GM15510 (cell line): ENCODE measurements around the gene ATP5ME.

Experiments used
- POLR2A ChIP-seq: IDR thresholded peaks from 3 replicates; pipeline ENCODE4 v1.6.1; 2011; ENCODE audit warnings: borderline replicate concordance; ENCODE audit not compliant: insufficient read length; ENCODE audit errors: extremely low read depth

Gene ATP5ME

GRCh38 chr4:629915-630641, 44.0 kb downstream of the ATP5ME start:
- TF ChIP-seq POLR2A: no peak

DNA sequence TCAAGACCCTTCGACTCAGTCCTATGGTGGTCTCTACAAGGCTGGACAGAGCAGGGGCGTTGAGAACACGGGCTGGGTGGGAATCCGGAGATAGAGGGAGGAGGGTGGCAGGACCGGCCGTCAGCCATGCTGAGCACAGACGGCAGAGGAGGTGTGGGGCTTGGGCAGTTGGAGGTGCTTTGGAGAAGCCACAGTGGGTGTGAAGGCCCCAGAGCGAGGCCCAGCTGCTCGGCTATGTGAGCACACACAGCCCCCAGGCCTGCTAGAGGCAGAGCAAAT, 44.5 kb downstream of the ATP5ME start:
- no peak for TF ChIP-seq POLR2A

DNA sequence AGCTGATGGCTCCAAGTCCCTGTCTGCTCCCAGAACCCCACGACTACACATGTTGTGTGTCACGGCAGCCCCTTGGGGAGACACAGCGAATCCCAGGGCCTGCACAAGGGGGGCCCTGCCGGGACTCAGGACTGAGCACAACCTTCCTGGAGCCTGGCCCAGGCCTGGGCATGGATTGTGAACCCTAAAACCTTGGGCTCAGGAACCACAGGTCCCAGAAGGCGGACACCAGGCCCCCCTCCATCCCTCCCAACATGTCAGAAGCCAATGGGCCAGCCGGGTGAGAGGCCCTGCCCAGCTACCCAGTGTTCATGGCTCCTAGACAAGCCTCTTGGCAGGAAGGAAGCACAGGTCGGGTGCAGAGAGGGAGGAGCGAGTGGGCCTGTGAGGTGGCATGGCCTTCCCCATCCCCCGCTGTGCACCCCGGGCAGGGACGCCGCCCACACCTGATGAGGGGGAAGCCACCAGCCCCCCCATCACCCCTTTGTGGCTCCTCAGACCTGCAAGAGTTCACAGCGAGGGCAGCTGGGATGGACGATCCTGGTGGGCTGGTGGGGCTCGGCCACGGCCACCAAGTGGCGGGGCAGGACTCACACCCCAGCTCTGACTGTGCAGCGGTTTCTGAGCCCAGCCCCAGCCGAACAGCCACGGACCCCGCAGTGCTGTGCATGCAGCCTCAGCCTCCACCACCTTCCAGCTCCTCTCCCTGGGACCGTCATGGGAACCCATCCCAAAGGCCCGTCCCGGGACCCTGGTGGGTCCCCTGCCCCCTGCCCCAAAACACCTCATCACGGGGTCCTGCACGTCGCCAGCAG, 45.0 kb downstream of the ATP5ME start:
- no peak for TF ChIP-seq POLR2A

DNA sequence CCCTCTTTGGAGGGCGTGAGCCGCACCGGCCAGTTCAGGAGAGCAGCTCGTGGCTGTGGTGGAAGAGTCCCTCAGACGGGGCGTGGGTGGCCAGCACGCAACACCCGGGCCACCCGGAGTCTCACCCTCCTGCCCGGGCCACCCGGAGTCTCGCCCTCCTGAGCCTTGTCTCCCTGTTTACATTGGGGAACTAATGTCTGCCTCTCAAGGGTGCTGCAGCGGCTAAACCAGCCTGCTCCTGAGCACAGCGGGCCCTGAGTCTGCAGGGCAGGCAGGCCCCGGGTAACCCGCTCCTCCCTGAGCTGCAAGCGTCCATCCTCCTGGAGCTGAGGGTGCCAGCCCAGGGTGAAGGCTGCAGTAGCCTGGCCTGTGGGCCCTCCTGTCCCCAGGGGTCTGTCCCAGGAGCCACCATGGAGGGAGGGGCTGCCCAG, 45.8 kb downstream of the ATP5ME start:
- TF ChIP-seq POLR2A: no peak

DNA sequence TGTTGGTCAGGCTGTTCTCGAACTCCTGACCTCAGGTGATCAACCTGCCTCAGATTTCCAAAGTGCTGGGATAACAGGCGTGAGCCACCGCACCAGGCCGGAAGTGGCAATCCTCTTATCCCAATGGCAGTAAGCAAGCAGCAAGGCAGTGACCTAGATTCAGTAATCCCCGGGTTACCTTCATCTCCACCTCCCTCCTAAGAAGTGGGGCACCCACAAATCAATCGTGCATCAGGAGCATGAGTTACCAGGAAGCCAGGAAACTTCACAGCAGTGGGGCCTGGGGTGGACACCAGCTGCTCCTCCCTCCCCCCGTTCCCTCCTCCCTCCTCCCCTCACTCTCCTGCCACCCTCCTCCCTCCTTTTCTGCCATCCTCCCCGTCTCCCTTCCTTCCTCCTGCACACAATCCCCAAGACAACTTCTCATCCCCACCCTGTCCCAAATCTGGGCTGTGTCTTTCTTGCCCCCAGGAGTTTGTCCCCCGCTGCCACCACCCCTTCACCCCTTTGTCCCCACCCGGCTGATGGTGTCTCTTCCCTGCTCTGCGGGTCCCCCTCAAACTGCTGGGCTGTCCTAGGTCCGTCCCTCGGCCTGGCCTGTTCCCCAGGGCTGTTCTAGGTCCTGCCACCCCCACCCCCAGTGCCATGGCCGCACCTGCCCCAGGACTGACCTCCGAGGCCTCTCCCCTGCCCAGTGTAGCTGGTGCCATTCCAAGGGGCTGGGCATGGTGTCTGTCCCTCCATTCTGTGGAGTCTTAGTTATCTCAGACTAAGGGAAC, 46.5 kb downstream of the ATP5ME start:
- no peak for TF ChIP-seq POLR2A

- no peak for TF ChIP-seq POLR2A
Measured at GRCh38 chr4:626201-627091, 47.6 kb downstream of the ATP5ME start.

GRCh38 chr4:625631-626161, 48.4 kb downstream of the ATP5ME start:
- TF ChIP-seq POLR2A: no peak

- no peak for TF ChIP-seq POLR2A
Measured at GRCh38 chr4:624705-625590, 49.1 kb downstream of the ATP5ME start, which contains the start of gene PDE6B. Gene PDE6B (plus strand): TSS chr4:625573. CDS start chr4:625627, 54 bp downstream.

- TF ChIP-seq POLR2A: no peak
Measured at GRCh38 chr4:623914-624566, 50.0 kb downstream of the ATP5ME start.

- no peak for TF ChIP-seq POLR2A
Measured at GRCh38 chr4:622996-623913, 50.8 kb downstream of the ATP5ME start.
